Stimulated activated CD8-positive, alpha-beta memory T cell treated with anti-CD3 and anti-CD28 coated beads, Interleukin-2, amount 100 ng/mL, for 1 hour (primary cell): ENCODE results near the gene CCDC50.

Experiments used
- DNase-seq, 2 donors: peaks; one replicate each; pipeline ENCODE4 v3.0.0-alpha.2; 2020; ENCODE audit warnings: low read depth in 2 of 2

The CCDC50 gene

DNA sequence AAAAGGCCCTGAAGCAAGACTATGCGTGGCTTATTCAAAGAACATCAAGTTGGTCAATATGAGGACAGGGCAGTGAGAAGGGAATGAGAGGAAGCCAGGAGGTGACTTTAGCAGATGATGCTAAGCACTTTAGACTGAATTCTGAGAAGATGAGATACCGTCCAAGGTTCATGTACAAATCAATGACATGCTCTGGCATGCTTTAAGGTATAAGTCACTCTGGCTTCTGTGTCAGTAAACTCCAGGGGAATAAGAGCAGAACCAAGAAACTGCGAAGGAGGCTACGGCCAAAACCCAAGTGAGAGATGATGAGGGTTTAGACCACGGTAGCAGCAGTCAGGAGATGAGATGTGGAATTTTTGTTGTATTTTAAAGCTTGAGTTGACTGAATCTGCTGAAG is 8.9 kb upstream of the CCDC50 start:
- DNase-seq: no peak

DNA sequence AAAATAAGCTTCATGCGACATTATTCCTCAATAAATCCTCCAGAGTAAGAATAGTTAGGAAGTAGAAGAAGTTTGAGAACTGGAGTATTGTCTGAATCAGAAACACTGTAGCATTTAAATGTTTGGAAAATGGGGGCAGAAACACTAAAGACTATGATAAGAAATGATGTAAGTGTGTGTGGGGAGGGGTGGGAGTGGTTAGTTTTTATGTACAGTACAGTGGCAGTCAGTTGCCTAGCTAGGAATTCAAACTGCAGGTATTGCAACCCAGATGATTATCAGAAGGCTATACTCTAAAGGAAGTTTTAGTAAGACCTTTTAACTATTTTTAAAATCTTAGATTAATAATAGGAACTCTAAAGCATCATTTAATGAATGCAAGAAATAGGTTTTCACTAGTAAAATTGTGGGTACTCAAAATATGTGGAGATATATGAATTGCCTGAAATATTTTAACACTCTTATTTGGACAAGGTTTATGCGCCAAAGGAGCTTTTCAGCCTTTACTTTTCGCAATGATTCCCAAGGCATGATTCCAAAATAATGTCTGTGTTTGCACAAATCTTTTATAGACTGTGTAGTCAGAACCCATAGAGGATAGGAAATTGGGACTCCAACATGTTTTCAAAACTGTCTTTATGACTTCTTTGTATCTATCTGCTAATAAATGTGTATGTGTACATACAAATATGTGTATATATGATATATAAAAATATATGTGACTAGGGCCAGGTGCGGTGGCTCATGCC is 8.0 kb upstream of the CCDC50 start:
- DNase-seq: no peak

DNA sequence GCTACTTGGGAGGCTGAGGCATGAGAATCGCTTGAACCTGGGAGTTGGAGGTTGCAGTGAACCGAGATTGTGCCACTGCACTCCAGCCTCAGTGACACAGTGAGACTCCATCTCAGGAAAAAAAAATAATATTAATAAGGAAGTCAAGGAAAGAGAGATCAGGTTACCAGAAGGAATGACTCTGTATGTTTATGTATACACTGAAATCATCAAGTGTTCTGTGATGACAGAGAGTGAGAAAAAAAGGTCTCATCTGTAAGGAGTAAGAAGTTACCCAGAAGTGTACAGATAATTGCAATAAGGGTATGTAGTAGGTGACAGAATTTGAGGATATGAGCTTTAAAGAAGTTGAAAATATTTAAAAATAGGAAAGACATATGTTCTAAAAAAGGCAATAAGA is 4.3 kb upstream of the CCDC50 start:
- DNase-seq: no peak

DNA sequence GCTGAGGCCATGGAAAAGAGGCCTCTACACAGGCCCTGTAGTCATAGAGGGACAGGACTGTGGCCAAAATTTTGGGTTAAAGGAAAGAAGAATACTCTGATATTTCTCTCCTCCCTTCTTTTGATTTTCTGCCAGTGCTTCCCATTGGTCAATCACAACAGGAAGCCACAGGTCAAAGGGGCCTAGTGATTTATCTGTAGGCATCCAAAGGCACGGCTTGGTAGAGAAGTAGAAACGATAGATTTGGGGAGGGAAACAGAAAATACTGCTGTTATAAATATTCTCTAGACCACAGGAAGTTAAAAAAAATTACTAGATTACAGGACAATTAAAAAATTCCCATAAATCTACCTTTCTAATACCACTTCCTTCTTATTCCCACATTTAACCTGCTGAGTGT is 1.7 kb upstream of the CCDC50 start:
- DNase-seq: no peak

DNA sequence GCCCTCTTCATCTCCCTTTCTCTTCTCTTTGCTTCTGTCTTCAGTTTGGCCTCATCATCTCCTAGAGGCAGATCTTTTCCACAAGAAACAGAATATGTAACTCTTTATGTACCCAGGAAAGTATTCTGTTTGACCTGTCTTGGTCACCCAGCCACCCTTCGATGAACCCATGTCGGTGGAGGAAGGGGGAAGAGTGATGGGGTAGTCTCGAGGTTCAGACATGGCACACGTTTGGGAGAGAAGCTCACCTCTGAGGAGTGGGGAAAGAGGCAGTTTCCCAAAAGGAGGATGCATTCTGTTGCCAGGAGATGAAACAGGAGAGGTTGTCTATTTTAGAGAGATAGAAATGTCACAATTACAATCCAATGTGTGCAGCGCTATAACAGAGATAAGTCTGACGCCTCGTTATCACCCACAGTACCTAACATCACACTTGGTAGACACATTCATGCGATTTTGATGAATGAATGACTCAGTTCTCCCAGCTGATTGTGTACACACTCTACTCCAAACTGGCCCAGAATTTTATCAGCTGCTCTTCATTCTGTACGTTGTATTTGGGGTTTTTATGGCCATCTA is 722 bp upstream of the CCDC50 start:
- DNase-seq: no peak

DNA sequence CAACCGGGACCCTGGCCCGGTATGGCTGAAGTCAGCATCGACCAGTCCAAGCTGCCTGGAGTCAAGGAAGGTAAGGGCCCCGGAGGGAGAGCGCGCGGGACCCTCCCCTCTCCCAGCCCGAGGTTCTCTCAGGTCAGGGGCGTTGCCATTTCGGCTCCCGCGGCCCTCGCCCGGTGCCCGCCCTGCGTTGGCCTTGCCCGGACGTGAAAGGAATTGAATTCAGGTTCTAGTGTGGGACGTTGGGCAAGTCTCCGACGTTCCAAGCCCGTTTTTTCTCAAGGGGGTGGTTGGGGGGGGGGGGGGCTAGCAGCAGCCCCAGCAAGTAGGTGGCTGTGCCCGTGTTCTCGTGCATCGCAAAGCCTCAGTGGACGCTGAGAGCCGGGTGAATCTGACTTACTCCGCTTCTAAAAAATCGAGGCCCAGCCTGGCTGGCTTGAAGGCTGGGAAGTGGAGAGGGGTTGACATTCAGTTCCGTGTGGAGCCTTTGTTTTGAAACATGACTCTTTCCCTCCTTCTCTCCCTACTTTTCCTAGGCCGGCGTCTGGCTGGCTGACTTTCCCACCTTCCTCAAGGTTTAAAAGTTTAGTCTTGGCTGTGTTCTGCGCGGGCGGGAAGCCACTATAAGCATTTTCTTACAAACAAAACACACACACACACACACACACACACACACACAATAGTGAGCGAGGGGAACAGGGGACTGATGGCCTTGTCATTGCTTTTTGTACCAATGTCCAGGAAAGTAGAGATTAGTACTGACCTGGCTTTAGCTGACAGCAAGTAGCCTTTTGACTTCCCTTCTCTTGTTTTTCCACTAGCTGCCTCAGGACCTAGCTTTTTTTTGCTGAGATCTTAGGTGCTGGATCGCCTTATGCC is 698 bp downstream of the CCDC50 start, which contains the start of gene UTS2B:
Gene UTS2B, minus strand, starts transcription at position 873 of the 876 bp plus-strand sequence. CDS start 48,337 bp downstream, outside the sequence.
- no peak for DNase-seq

DNA sequence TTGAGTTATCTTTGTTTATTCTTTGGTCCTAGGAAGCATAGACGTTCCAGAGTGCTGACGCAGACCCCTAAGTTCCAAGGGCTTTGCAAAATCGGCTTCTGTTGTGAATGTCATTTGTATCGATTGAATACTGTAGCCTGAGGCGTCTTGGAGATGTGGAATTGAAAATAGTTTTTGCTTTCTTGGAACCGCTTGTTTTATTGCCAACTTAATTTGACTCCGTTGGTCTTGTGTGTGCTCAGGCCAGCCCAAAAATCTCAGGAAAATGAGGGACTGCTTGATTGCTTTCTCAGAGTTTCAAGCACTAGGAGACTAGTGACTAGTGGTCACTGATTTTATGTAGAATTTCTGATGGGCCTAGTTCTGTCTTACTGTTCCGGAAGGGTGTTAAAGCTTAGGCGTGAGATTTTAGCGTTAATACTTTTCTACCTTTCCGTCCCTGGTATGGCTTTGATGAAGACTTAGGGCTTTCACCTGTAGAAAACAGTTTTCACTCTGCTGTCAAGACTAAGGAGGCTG is 1.4 kb downstream of the CCDC50 start:
- no peak for DNase-seq

DNA sequence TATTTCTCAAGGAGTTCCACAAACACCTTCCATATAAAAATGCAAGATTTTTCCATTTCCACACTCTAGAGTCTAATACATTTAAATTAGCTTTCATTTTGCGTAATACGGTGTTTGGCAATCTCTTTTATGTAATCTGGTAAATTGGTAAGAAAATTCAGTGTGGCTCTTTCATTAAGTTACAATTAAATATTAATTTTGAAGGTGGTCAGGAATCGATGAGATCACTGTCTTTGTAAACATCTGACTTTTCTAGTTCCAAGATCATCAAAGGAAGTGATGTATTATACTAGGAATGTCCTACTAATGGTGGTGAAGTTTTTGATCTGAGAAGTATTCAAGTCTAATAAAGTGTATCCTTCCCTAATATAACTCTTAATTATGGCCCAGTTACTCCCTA is 2.2 kb downstream of the CCDC50 start:
- DNase-seq: no peak

DNA sequence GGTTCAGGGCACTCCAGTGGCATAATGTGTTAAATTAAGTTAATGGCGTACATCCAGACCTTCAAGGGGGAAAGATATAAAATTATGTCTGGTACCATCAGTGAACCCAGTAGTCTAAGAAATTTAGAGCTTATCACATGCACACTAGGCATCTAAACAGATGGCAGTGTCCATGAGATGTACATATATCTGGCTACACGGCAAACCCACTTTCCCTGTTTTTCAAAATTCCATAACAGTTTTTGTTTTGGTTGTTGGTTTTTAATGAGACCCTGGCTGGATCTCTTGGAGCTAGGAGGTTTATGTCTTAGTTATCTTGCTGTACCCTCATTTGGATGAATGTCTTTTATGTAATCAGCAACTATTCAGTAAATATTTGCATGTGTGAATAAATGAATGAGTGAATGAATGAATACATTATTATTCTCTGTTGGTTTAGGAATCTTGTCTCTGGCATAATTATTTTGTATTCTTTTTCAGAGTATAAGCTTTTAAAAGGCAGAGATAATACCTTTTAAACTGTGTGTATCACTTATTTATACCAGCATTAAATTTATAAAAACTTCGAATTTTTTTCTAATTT is 4.2 kb downstream of the CCDC50 start:
- no peak for DNase-seq

DNA sequence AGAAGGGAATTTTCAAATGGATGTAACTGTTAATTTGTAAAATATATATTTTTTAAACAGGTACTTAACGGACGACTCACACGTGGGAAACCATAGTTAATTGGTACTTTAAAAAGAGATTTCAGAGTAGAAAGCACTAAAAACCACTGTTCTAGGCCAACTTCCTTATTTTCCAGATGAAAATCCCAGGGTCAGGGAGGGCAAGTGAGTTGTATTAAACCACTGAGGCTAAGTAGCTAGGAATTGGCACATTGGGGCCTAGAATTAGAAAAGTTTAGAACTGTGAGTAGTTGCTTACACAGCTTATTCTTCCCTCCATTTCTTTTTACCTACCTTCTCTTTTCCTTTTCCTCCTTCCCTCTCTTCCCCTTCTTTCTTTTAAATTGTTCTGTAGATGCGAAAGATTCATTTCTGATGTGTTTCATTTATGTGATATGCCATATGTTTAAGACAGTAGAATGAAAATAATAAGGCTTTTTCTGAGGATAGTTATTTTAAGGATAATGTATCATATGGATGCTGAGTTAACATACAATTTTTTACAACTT is 5.2 kb downstream of the CCDC50 start:
- DNase-seq: no peak

DNA sequence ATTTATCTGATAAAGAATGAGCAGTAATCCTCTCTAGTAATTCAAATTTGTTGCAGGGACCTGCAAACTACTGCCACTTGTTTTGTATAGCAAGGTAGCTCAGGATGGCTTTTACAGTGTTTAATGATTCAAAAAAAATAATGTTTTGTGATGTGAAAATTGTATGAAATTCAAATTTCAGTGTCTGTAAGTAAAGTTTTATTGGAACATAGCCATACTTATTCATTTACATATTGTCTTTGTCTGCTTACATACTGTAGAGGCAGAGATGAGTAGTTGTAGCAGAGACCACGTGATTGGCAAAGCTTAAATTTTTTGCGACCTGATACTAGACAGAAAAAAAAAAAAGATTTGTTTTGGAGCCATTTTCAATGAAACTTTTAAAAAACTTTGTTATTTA is 7.6 kb downstream of the CCDC50 start:
- no peak for DNase-seq

DNA sequence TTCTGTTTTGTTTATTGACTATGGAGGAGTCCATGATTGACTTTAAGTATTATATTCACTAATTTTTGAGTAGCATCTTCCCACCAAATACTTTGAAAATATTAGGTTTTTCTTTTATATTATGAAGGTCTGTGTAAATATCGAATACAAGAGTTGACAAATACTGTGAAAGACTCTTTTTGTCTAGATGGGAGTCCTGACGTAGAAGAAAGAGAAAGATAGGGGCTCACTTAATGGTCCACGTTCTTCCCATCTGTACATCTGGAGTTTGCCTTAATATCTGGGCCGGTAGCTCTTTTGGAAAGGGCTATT is 8.9 kb downstream of the CCDC50 start:
- DNase-seq: no peak

DNA sequence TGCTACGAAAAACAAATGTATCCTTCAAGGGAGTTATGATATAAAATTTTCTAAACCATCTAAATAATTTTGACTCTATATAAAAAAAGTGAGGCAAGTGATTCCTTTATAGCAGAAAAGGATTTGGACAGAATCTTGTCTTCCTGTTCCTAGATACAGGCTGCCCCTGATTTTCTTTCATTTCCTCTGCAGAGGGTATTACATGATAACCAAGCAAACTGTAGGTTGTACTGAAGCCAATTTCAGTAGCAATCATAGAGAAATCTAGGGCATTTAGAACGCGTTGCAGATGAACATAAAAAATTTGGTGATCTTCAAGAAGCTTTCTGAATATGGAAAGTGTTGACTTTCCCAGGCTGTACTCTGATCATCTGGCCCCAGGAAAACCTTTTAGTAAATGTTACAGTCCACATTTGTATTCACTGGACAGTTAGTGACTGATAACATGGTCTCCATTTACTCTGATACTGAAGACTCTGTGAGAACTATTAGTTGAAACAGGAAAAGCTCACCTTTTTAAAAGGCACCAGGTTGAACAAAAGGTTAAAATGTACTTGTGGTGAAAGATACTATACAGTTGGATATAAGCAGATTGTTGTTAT is 10.2 kb downstream of the CCDC50 start:
- no peak for DNase-seq

DNA sequence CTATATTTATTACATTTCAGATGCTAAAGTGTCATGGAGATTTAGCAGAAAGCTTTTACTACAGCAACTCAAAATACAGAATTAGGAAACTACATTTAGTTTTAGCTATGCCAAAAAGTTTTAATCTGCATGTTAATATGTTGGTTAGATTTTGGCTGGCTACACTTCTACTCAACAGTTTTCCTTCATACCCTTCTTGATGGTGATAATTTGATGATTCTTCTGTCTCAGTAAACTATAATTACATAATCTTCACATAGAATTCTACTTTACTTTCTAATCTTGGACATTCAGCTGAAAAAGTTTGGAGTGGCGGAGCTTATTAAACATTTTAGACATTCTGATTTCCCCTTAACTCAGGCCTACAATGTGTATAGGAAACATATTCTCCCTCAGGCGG is 11.2 kb downstream of the CCDC50 start:
- no peak for DNase-seq

DNA sequence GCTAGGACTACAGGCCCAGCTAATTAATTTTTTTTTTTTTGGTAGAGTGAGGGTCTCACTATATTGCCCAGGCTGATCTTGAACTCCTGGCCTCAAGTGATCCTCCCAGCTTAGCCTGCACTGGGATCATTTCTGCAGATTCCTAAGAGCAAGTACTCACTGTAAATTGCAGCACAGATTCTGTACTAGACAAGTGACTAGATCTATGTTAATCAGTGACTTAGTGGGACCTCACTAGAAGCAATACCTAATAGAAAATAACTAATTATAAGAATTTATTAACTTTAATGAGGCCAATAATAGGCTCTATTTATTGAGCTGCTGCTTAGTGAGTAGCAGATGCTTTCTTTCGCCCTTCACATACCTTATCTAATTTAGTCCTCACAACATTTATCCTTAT is 11.8 kb downstream of the CCDC50 start:
- no peak for DNase-seq

DNA sequence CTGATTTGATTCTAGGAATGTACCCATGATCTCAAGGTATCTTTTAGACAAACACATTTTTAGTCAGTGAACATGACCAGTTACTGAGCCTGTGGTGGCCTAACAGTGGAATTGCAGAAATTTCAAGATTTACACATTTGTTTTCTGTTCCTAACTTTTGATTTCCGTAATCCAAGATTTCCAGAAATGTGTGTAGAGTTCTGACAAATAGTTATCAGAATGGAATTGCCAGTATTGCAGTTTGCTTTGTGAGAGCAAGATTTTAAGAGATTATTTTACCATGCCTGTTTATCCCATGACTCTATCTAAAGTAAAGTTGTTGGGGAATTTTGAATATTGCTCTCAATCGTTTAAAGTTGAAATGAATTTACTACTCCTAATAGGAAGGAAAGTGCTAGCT is 12.8 kb downstream of the CCDC50 start:
- DNase-seq: no peak

DNA sequence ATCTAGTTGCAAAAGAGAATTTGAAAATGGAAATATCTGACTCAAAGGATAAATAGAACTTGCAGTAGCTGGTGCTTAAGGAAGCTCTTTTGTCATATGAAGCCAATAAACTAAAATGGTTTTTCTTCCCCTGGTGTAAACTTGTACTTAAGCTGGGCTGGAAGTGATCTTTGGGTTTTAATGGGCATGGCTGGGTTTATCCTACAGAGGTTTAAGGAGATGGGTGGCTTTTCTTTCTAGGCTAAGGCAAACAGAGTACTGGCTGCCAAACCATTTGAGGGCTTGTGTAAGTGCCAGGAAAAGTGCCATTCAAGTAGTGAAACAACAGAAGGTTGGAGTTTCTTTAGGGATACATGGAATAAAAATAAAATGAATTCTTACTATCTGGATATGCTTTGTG is 13.2 kb downstream of the CCDC50 start:
- no peak for DNase-seq

DNA sequence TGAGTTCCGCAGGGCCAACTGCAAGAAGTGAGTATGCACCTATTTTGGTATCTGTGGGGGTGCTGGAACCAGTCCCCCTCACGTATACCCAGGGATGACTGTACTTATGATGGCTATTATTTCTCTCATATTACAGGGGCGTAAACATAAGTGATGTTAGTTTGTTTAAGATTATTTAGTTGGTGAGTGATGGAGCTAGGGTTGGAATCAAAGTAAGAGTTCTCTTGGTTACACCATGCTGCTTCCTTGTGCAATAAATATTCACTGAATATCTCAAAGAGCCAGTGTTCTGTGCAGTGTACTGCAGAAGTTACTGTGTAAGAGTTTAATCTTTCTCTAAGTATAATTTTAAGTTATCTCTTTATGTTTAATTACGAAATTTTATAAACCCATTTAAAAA is 13.9 kb downstream of the CCDC50 start:
- DNase-seq: no peak

DNA sequence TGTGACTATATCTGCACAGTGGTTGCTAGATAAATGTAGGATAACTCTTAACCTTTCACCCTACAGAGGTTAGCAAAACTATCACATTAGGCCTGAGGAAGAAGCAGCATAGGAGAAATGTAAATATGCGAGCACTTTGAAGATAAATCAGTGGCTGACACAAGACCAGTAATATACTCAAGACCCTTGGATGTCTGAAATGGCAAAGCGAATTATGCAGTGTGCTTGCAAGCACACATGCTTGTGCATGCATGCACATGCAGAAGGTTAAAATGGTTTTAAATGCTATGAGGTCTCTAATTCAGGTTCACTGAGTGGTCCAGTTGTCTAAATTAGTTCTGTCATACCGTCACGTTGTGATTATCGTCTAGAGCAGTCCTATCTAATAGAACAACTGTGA is 14.7 kb downstream of the CCDC50 start:
- DNase-seq: no peak

DNA sequence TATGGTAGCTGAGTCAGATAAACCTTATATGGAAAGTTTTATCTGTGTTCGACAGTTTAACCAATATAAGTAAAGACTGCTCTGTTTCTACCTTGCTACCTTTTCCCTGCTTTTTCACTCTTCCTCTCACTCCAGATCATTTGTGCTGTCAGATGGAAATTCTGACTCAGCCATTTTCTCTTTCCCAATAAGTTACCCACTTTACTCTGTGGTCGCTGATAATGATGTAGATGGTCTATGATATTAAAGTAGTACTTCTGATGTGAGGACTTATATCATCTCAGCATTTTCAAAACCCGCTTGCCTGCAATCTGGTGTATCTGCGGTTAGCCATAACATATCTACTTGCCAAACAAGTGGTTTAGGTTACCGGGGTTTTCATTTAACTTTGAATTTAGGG is 16.1 kb downstream of the CCDC50 start:
- DNase-seq: no peak

DNA sequence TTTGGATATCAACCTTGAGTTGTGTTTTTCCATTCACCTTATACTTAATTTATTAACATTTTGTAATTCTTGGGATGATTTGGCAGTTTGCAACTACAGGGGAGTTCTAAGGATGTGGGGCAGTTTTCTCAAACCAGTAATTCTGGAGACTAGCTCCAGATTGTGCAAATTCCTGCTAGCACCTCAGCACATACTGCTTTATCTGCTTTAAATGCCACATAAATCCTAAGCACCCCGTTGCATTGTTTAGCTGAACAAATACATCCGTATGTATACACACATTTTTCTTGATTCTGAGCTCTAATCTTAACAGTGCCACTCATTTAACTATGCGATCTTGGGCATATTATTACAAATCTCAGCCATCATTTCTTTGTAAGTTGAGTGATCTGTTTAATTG is 18.0 kb downstream of the CCDC50 start:
- DNase-seq: no peak

DNA sequence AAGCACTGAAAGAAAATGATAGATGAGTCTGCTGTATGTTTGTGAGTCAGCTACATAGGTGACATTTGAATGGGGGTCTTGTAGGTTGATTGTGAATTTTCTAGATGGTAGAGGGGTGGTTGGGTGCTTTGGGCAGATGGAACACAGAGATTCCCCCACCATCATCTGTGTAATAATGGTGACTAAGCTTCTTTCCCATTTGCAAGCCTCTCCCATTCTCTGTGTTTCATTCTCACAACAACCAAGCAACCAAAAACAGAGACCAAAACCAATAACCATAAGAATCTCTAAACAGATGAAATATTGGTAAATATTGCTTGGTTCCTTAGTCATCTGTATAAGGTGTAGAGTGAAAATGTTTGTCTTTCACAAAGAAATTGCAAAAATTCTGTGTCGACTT is 18.9 kb downstream of the CCDC50 start:
- no peak for DNase-seq
